ENCODE data around the gene EHD2.

EHD2 gene

GRCh38 chr19:47701717-47702552 lies 11.3 kb upstream of the EHD2 start:
- no peak for TF ChIP-seq CTCF (conservative IDR thresholded peaks at IDR 0.05; ENCODE audit: control insufficient read depth, insufficient read depth, low read depth, low read length)

DNA sequence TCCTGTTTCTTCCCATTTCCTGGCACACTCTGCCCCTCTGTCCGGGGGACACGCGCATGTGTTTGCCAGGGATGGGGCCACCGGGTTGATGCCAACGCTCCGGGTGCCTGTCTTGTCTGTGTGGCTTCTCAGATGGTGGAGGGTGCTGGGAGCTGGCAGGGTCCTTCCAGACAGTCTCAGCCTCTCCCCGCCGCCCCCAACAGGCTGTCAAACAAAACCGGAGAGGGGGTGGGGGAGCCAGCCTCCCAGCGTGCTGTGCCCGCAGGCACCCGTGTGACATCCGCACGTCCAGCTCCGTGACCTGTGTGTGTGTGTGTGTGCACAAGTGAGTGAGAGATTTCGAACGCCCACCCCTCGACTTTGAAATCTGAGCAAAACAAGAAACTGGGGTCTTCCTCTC lies 10.6 kb upstream of the EHD2 start:
- TF ChIP-seq CTCF (conservative IDR thresholded peaks at IDR 0.05; ENCODE audit: control insufficient read depth, insufficient read depth, low read depth, low read length) = no peak
- H3K4me3 ChIP-seq (ENCODE audit: control insufficient read depth, low read depth, low read length) = no peak overlapping the region
- DNase-seq (ENCODE audit: low read depth) = no peak

More at GRCh38 chr19:47701717-47702552, 11.3 kb upstream of the EHD2 start:
- no peak for DNase-seq (ENCODE audit: low read depth)
- H3K4me3 ChIP-seq (ENCODE audit: control insufficient read depth, low read depth, low read length) = no peak overlapping the region

DNA sequence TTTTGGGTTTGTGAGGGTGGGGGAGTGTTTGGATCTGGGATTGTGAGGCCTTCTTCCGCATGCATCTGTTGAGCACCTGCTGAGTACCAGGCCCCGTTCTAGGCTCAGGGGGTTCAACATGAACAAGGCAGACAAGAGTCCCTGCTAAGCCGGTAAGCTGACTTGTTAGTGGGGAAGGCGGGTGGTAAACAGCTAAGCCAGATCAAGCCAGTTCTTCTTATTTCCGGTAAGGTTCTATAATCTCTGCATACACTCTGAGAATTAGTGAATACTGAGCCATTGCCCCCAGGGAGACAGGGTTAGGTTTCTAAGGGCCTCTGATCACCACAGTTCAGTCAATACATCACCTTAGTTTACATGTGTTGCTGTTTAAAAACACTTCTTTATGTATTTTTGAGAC lies 9.9 kb upstream of the EHD2 start:
- H3K4me3 ChIP-seq (ENCODE audit: control insufficient read depth, low read depth, low read length) = no peak overlapping the region
- DNase-seq (ENCODE audit: low read depth) = no peak
- TF ChIP-seq CTCF (conservative IDR thresholded peaks at IDR 0.05; ENCODE audit: control insufficient read depth, insufficient read depth, low read depth, low read length) = no peak

- no peak overlapping the region for H3K4me3 ChIP-seq (ENCODE audit: control insufficient read depth, low read depth, low read length)
- no peak for TF ChIP-seq CTCF (conservative IDR thresholded peaks at IDR 0.05; ENCODE audit: control insufficient read depth, insufficient read depth, low read depth, low read length)
- DNase-seq (ENCODE audit: low read depth) = peak; percentile 85
Observed at GRCh38 chr19:47704024-47704423, 9.2 kb upstream of the EHD2 start.

DNA sequence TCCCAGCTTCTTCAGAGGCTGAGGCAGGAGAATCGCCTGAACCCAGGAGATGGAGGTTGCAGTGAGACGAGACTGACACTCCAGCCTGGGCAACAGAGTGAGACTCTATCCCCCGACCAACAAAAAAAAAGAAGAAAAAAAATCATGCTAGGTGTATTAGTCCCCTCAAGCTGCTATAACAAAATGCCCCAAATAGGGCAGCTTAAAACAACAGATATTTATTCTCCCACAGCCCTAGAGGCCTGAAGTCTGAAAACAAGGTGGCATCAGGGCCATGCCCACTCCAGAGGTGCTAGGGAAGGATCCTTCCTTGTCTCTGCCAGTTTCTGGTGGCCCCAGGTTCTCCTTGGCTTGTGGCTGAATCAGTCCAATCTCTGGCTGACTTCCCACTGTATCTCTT lies 8.6 kb upstream of the EHD2 start:
- no peak for TF ChIP-seq CTCF (conservative IDR thresholded peaks at IDR 0.05; ENCODE audit: control insufficient read depth, insufficient read depth, low read depth, low read length)
- H3K4me3 ChIP-seq (ENCODE audit: control insufficient read depth, low read depth, low read length) = no peak overlapping the region
- no peak for DNase-seq (ENCODE audit: low read depth)

DNA sequence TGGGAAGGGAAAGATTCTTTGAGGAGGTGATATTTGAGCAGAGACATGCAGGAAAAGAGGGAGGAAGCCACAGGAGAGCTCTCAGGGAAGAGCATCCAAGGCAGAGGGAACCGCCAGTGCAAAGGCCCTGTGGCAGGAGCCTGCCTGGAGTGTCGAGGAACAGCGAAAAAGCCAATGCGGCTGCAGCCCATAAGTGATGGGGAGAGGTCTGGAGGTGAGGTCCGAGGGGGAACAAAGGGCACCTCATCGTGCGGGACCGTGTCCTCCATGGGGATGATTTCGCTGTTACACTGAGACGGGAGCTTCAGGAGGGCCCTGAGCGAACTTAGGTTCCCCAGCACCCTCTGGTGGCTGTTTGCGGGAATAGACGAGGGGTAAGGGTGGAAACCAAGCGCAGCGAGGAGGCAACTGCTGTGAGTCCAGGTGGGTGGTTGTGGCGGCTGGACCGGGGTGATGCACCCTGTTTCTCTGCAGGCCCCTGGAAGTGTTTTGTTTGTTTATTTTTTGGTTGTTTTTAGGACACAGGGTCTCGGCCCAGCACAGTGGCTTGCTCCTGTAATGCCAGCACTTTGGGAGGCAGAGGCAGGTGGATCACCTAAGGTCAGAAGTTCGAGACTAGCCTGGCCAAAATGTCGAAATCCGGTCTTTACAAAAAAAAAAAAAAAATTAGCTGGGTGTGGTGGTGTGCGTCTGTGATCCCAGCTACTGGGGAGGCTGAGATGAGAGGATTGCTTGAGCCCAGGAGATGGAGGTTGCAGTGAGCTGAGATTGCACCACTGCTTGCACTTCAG lies 5.9 kb upstream of the EHD2 start:
- DNase-seq (ENCODE audit: low read depth) = peak; percentile 82
- H3K4me3 ChIP-seq (ENCODE audit: control insufficient read depth, low read depth, low read length) = no peak overlapping the region
- TF ChIP-seq CTCF (conservative IDR thresholded peaks at IDR 0.05; ENCODE audit: control insufficient read depth, insufficient read depth, low read depth, low read length) = peak; percentile 93
